A549 treated with CORT108297 at 1 μM for 4 hours (cell line): ENCODE measurements around the gene SAPCD2. TPM values are rescaled to one million over a fixed set of nuclear protein-coding genes. Genes with fewer than 3 reads are reported as not detected.

Experiments
- total RNA-seq: library from RNA; stranded (reverse); fragments of 200-300 nt; extraction: Qiagen RNA extraction; gene quantifications from 5 replicates; pipeline ENCODE4 v1.2.3, GENCODE V29; 2022

SAPCD2 gene, protein sequence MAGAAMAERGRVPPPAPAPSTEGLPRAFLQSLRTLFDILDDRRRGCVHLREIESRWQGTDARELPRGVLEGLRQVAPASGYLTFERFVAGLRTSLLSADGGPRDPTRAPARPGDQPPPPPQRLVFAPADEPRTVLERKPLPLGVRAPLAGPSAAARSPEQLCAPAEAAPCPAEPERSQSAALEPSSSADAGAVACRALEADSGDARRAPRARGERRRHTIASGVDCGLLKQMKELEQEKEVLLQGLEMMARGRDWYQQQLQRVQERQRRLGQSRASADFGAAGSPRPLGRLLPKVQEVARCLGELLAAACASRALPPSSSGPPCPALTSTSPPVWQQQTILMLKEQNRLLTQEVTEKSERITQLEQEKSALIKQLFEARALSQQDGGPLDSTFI
- total RNA-seq = 15.2 to 28.2 TPM (median 25.3 TPM) in 5 replicates

DNA sequence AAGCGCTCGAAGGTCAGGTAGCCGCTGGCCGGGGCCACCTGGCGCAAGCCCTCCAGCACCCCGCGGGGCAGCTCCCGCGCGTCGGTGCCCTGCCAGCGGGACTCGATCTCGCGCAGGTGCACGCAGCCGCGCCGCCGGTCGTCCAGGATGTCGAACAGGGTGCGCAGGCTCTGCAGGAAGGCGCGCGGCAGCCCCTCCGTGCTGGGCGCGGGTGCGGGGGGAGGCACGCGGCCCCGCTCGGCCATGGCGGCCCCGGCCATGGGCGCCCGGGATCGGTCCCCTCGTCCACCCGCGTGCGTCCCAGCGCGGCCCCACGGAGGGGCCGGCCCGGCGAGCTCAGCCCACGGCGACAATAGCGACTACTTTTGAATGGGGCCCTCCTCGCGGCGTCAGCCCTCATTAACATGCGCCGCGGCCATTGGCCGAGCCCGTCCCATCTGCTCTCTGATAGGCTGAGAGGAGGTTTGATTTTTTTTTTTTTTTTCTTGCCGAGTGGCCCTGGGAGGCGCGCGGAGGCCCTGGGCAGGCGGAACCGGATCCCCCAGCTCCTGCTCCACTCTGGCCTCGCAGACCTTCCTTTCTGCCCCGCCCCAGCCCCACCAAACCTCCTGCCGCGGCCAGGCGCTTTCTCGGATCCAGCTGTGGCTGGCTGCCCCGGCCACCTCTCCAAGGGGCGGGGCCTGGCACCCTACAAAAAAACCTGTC, at the start of gene SAPCD2:
SAPCD2 (minus strand) TSS at position 357 of the 705 bp plus-strand sequence; CDS start at position 260, 97 bp downstream.

DNA sequence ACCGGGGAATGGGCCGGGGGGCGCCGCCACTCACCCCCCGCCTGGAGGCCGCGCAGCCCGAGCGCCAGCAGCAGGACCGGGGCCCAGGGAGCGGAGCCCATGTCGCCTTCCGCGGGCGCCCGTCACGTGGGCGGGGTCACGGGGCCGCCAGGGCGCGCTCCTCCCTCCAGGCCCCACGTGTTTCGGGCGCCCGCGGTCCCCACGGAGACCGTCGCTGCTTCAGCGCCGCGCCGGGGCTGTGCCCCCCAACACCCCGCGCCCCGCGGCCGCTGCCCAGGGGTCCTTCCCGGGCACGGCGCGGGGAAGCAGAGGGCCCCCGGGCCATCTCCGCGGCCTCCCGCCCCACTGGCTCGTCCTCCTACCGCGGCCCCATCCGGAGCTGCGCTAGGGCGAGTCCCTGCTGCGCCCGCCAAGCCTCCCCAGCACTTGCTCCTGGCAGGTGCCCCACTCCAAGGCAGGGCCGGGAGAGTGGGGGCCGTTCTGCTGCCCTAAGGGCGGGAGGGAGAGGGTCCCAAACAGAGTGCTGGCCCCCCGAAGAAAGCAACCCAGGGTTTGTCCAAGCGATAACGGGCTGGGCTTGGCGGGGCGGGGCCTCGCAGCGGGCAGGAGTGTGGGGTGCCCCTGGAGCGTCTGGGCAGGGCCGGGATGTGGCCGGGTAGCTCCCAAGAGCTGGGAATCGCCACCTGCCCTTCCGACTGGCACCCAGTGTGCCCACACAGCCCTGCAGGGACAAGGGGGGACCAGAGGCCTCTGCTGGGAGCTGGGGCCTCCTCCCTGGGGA, 44.4 kb upstream of the SAPCD2 start, which contains the start of gene DPP7:
DPP7 (minus strand) TSS at position 121 of the 781 bp plus-strand sequence; CDS start at position 101, 20 bp downstream.

DNA sequence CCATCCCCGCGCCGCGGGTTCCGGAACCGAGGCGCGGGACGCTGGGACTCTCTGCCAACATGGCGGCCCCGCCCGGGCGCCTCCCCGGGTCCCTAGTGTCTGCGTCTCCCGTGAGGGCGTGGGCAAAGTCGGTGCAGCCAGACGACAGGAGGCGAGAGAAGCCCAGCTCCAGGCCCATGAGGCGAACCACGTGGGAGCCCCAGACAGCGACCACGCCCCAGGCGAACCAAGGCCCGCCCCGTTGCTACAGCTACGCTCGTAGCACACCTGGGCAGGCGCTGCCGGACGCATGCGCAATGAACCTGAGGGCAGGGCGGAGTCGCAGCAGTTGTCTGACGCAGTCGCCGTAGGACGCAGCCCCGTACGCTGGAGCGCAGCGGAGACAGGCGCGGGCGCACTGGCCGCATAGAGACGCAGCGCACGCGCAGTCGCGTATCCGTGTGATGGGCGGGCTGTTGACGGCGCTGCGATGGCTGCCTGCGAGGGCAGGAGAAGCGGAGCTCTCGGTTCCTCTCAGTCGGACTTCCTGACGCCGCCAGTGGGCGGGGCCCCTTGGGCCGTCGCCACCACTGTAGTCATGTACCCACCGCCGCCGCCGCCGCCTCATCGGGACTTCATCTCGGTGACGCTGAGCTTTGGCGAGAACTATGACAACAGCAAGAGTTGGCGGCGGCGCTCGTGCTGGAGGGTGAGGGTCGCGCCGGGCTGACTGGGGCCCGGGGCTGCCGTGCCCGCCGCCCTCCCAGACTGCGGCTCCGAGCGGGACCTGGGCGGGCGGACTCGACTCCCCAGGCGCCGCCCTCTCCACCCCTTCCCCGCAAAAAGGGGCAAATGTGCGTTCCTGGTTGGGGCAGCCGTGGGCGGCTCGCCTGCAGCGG, 16.4 kb upstream of the SAPCD2 start, which contains the start of gene MAN1B1:
MAN1B1 (plus strand) TSS at position 455 of the 878 bp plus-strand sequence; CDS start at position 470, 15 bp downstream.

DNA sequence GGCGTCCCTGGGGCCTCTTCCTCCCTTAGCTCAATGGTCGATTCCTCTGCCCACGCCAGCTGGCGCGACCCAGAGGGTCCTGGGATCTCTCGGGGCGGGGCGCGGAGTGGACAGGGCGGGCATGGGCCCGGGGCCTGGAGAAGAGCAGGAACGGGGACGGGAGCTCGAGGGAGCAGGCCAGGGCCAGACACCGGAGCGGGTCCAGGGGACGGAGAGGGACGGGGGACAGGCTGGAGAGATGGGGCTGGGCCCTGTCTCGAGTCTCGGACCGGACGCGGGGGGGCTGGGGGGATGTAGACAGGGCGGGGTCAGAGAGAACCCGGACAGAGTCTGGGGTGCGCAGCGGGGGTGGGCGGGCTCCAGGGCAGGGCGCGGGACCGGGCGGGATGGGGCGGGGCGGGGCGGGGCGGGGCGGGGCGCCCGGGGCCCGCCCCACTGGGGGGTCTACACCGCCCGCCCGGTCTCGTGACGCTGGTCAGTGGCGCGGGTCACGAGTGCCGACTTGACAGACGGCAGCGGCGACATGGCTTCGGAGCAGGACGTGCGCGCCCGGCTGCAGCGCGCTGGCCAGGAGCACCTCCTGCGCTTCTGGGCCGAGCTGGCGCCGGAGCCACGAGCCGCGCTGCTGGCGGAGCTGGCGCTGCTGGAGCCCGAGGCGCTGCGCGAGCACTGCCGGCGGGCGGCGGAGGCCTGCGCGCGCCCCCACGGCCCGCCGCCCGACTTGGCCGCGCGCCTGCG, 6.8 kb upstream of the SAPCD2 start, which contains the start of gene UAP1L1:
UAP1L1 (plus strand) TSS at position 508 of the 738 bp plus-strand sequence; CDS start at position 524, 16 bp downstream.

DNA sequence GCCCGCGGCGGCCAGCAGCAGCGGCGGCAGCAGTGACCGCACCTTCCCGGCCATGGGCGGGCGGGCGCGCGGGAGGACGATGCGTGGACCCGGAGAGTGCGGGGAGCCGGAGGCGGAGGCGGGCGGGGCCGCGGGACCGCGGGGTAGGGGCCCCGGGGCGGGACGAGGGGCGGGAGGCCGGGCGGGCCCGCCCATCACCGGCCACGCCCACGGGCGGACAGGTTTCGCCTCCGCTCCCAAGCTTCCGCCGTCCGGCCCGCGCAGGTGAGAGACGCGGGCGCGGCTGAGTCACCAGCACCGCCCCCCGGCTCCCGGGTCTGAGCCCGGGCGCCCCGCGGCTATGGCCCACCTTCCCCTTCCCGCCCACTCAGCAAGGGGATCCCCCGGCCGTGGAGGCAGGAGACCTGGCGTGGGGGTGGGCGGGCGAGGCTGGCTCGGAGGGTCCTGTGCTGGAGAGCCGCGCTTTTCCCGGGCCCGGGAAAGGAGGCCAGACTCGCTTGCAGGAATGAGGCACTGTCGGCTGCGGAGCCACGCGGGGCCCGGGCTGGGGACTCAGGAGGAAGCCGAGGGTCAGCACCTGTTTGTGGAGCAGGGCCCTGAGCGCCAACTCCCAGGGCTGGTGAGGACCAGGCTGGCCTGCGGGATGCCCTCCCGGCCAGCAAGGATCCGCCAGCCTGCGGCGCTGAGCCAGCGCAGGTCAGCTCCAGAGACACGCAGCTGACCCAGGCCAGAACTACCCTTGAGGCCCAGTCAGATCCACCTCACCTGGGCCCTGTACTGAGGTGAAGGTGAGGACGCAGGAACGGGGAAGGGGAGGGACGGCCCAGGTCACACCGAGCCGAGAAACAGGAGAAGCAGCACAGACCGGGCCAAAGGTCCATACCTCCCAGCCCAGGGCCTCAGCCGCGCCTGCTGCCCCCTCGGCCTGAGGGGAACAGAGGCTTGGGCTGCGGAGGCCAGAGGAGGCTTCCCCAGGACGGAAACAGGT, 16.1 kb downstream of the SAPCD2 start, which contains the start of gene ENTPD2:
ENTPD2 (minus strand) TSS at position 118 of the 988 bp plus-strand sequence; CDS start at position 54, 64 bp downstream.

DNA sequence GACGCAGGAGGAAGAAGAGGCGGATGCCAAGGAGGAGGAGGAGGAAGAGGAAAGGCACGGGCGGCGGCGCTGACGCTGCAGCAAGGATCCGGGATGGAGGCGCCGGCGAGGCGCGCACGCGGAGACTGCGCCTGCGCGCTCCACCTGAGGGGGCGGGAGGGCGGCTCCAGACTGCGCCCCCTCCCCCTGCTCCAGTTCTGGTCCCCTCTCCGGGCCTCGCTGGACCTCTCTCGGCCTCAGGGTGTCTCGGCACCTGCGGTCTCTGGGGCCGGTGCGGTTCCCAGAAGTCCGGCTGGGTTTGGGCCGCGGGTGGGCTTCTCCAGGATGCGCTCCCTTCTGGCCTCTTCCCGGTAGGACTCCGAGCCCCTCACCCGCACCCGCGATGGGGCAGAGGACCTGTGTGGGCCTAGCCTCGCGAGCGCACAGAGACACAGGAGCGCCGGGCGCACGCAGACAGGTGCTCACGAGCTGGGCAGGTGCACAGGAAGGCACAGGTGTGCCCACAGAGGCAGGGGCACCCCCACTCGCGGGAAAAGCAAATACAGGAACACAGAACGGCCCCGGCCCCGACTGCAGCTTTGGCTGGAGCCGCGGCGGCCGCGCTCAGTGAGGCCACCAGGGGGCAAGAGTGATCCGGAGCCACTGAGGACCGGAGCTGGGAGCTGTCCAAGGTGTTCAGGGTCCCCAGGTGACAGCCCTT, 24.1 kb downstream of the SAPCD2 start, which contains the start of gene NPDC1:
NPDC1 (minus strand) TSS at position 90 of the 700 bp plus-strand sequence. CDS start 188 bp downstream, outside the sequence.

DNA sequence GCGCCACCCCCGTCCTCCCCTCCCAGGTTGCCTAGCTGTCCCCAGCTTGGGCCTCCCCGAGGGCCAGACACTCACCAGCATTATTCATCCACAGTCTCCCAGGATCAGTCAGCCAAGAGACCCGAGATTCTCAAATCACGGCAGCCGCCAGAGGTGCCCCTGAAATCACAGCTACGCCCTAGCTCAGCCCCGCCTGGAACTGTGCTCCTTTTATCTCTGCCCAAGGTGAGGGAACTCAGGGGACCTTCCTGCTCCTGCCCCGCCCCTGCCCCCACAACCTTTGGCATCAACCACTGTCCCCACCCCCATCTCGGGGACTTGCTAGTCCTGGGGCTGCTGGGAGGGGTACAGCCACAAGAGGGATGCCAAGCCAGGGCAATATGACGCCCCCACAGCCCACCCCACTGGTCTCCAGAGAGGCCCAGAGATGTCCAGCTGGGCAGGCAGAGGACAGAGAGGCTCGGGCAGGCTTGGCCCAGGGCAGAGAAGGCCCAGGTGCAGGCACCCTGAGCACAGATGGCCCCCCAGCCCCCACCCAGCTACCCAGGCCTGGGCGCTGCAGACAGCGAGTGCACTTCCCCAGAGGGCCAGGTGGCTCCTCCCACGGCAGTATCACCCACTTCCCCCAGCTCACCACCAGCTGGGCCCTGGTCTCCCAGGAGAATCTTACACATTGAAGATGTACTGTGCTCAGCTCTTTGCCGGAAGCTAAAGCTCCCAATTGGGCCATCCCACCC, 38.3 kb downstream of the SAPCD2 start, which contains the start of gene FUT7:
FUT7 (minus strand) TSS at position 185 of the 737 bp plus-strand sequence; CDS start at position 88, 97 bp downstream.

DNA sequence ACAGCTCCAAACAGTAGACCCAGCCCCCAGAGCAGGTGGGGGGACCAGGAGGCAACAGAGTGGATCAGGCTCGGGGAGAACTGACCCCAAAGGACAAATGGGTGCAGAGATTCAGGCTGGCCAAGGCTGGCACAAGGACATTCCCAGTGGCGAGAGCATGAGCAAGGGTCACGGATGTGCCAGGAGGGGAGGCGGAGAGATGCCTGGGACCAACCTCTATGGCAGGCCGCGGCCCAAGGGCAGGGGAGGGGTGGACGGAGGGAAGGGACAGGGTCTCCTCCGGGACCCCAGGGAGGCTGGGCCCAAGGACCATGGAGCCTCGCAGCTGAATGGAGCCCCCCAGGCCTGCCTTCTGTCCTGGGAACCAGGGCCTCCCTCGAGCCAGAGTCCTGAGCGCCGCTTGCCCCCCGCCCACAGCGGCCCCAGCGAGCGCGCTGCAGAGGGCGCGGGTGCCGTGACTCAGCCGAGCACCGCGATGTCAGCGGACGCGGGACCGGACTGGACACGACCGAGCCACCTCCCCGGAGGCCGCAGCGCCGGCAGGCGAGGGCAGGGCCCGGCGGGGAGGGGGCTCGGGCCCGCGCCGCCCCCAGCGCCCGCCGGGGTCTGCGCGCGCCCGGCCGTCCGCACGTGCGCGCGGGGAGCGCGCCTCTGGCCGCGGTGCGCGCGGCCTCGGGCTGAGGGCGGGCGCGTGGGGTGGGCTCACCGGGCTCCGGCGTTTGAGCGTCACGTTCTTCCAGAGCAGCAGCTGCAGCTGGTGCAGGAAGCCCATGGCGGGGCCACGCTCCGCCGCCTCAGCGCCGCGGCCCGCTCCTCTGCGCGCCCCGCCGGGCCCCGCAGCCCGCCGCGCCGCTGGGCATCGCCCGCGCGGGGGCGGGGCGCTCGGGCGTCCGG, 42.7 kb downstream of the SAPCD2 start, which contains the start of gene ABCA2:
ABCA2 (minus strand) TSS at position 869 of the 894 bp plus-strand sequence; CDS start at position 772, 97 bp downstream.

Other genes with a start within 250 kb of the SAPCD2 start
- 3.3 to 4.7 TPM (median 4.6 TPM) in 5 replicates for gene AJM1, start 228.1 kb downstream of the SAPCD2 start, total RNA-seq
- 284 to 346 TPM (median 322 TPM) in 5 replicates for gene PHPT1, start 221.1 kb downstream of the SAPCD2 start, total RNA-seq
- gene MAMDC4, start 218.2 kb downstream of the SAPCD2 start, total RNA-seq = 1.7 to 6.8 TPM (median 5.1 TPM) in 5 replicates
- gene EDF1, start 204.2 kb downstream of the SAPCD2 start, total RNA-seq = 433 to 512 TPM (median 473 TPM) in 5 replicates
- 47.5 to 74.7 TPM (median 64.9 TPM) in 5 replicates for gene TRAF2, start 184.0 kb downstream of the SAPCD2 start, total RNA-seq
- 61.5 to 109 TPM (median 104 TPM) in 5 replicates for gene FBXW5, start 125.8 kb downstream of the SAPCD2 start, total RNA-seq
- gene C8G, start 125.3 kb downstream of the SAPCD2 start, total RNA-seq = 0.88 to 2.3 TPM (median 1.3 TPM) in 5 replicates
- 0.48 to 1.5 TPM (median 1.5 TPM) in 5 replicates for gene LCN12, start 118.3 kb downstream of the SAPCD2 start, total RNA-seq
- gene PTGDS, start 93.1 kb downstream of the SAPCD2 start, total RNA-seq = 0.16 to 0.81 TPM (median 0.57 TPM) in 5 replicates
- 0.03 to 0.06 TPM (median 0.05 TPM) in 4 of 5 replicates, not detected in the other for gene LCNL1, start 87.6 kb downstream of the SAPCD2 start, total RNA-seq
- 49.7 to 88.2 TPM (median 76.5 TPM) in 5 replicates for gene PAXX, start 78.1 kb downstream of the SAPCD2 start, total RNA-seq
- gene CLIC3, start 74.0 kb downstream of the SAPCD2 start, total RNA-seq = 2.7 to 4.5 TPM (median 3.8 TPM) in 5 replicates
- gene ABCA2, start 42.3 kb downstream of the SAPCD2 start, total RNA-seq = 20.4 to 30.4 TPM (median 27.8 TPM) in 5 replicates
- gene FUT7, start 38.5 kb downstream of the SAPCD2 start, total RNA-seq = 0.08 to 0.09 TPM in 2 of 5 replicates, not detected in the others
- gene NPDC1, start 24.4 kb downstream of the SAPCD2 start, total RNA-seq = 41.2 to 91.4 TPM (median 89.1 TPM) in 5 replicates
- gene ENTPD2, start 16.5 kb downstream of the SAPCD2 start, total RNA-seq = 0.63 to 1.4 TPM (median 0.95 TPM) in 5 replicates
- 9.5 to 17.0 TPM (median 12.6 TPM) in 5 replicates for gene UAP1L1, start 7.0 kb upstream of the SAPCD2 start, total RNA-seq
- gene MAN1B1, start 16.4 kb upstream of the SAPCD2 start, total RNA-seq = 42.2 to 55.4 TPM (median 51.2 TPM) in 5 replicates
- 72.4 to 138 TPM (median 129 TPM) in 5 replicates for gene DPP7, start 44.2 kb upstream of the SAPCD2 start, total RNA-seq
- 0.22 to 0.94 TPM (median 0.34 TPM) in 5 replicates for gene GRIN1, start 68.6 kb upstream of the SAPCD2 start, total RNA-seq
- gene LRRC26, start 99.5 kb upstream of the SAPCD2 start, total RNA-seq = 0.61 to 2.2 TPM (median 1.4 TPM) in 5 replicates
- gene TMEM210, start 101.5 kb upstream of the SAPCD2 start, total RNA-seq = not detected in 5 replicates
- 24.9 to 40.7 TPM (median 36.9 TPM) in 5 replicates for gene ANAPC2, start 118.0 kb upstream of the SAPCD2 start, total RNA-seq
- gene SSNA1, start 118.1 kb upstream of the SAPCD2 start, total RNA-seq = 102 to 161 TPM (median 150 TPM) in 5 replicates
- gene TPRN, start 130.2 kb upstream of the SAPCD2 start, total RNA-seq = 6.2 to 10.5 TPM (median 10.1 TPM) in 5 replicates
- gene TMEM203, start 135.1 kb upstream of the SAPCD2 start, total RNA-seq = 35.3 to 48.6 TPM (median 45.8 TPM) in 5 replicates
- 11.5 to 21.6 TPM (median 18.2 TPM) in 5 replicates for gene NDOR1, start 135.1 kb upstream of the SAPCD2 start, total RNA-seq
- gene RNF208, start 151.7 kb upstream of the SAPCD2 start, total RNA-seq = 0.95 to 2.7 TPM (median 2.2 TPM) in 5 replicates
- 2.7 to 5.0 TPM (median 4.3 TPM) in 5 replicates for gene CYSRT1, start 154.6 kb upstream of the SAPCD2 start, total RNA-seq
- 0.09 to 0.24 TPM (median 0.14 TPM) in 5 replicates for gene RNF224, start 156.9 kb upstream of the SAPCD2 start, total RNA-seq
- gene SLC34A3, start 160.3 kb upstream of the SAPCD2 start, total RNA-seq = 0.07 to 0.14 TPM (median 0.10 TPM) in 4 of 5 replicates, not detected in the other
- gene TUBB4B, start 170.7 kb upstream of the SAPCD2 start, total RNA-seq = 616 to 807 TPM (median 766 TPM) in 5 replicates
- gene STPG3, start 180.7 kb upstream of the SAPCD2 start, total RNA-seq = 0.07 TPM in 1 of 5 replicates, not detected in the others
- 42.6 to 62.4 TPM (median 57.8 TPM) in 5 replicates for gene NELFB, start 184.8 kb upstream of the SAPCD2 start, total RNA-seq
- gene TOR4A, start 207.2 kb upstream of the SAPCD2 start, total RNA-seq = 17.1 to 31.6 TPM (median 26.1 TPM) in 5 replicates
- 2.8 to 7.8 TPM (median 4.8 TPM) in 5 replicates for gene NRARP, start 231.7 kb upstream of the SAPCD2 start, total RNA-seq